ENCODE results near the gene POLK.

DNA sequence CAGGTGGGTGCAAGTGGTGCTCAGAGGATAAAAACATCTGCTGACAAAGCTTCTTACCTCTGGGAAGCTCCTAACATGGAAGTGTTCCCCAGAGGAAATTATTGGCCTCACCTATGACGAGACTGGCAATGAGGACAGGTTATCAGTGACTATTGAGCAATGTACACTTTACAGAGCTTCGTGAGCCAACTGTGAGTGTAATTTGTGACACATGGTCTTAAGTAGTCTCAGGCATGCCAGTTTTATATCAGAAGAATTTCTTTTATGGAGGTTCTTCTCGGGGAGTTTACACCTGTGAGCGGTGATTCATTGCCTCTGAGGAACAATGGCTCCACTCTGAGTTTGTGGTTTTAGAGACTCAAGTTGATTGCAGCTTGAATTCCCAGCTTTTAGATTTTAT, 110.9 kb downstream of the POLK start:
- TF ChIP-seq, protein P1, sequence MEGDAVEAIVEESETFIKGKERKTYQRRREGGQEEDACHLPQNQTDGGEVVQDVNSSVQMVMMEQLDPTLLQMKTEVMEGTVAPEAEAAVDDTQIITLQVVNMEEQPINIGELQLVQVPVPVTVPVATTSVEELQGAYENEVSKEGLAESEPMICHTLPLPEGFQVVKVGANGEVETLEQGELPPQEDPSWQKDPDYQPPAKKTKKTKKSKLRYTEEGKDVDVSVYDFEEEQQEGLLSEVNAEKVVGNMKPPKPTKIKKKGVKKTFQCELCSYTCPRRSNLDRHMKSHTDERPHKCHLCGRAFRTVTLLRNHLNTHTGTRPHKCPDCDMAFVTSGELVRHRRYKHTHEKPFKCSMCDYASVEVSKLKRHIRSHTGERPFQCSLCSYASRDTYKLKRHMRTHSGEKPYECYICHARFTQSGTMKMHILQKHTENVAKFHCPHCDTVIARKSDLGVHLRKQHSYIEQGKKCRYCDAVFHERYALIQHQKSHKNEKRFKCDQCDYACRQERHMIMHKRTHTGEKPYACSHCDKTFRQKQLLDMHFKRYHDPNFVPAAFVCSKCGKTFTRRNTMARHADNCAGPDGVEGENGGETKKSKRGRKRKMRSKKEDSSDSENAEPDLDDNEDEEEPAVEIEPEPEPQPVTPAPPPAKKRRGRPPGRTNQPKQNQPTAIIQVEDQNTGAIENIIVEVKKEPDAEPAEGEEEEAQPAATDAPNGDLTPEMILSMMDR (conservative IDR thresholded peaks at IDR 0.05; ENCODE audit: low read depth, low read length), result no peak
- TF ChIP-seq EZH2 (IDR thresholded peaks at IDR 0.05; ENCODE audit: low read length, unreplicated experiment), result no peak
- TF ChIP-seq EZH2phosphoT487 (IDR thresholded peaks at IDR 0.05; ENCODE audit: borderline replicate concordance, low read length), result no peak
